WERI-Rb-1 (cell line): ENCODE measurements around the gene CHST11.

Source experiments
- DNase-seq: peaks from one replicate; pipeline ENCODE4 v3.0.0-alpha.2; 2020
- H3K27ac ChIP-seq: fragments of 250-450 bp; sonication (Bioruptor Pico); 2 replicates; pipeline ENCODE4 v1.5.1; 2020; ENCODE audit warnings: mild to moderate bottlenecking, moderate library complexity
- H3K27me3 ChIP-seq: fragments of 250-450 bp; sonication (Bioruptor Pico); 2 replicates; pipeline ENCODE4 v1.5.1; 2021; ENCODE audit warnings: mild to moderate bottlenecking, low read depth, moderate library complexity; ENCODE audit not compliant: insufficient read depth, severe bottlenecking
- H3K36me3 ChIP-seq: fragments of 250-450 bp; sonication (Bioruptor Pico); 2 replicates; pipeline ENCODE4 v1.5.1; 2020; ENCODE audit warnings: mild to moderate bottlenecking, moderate library complexity
- H3K4me3 ChIP-seq: 2 replicates; pipeline ENCODE4 v1.5.1; 2011; ENCODE audit warnings: low read depth, mild to moderate bottlenecking, control low read depth, low read length
- H3K9me3 ChIP-seq: fragments of 250-450 bp; sonication (Bioruptor Pico); 2 replicates; pipeline ENCODE4 v1.5.1; 2021; ENCODE audit warnings: mild to moderate bottlenecking, moderate library complexity; ENCODE audit not compliant: severe bottlenecking
- TF ChIP-seq, protein P1 (sequence below): IDR thresholded peaks from 2 replicates; pipeline ENCODE4 v1.5.1; 2011; ENCODE audit warnings: low read depth, mild to moderate bottlenecking, control low read depth, inconsistent platforms, low read length

CHST11 gene

DNA sequence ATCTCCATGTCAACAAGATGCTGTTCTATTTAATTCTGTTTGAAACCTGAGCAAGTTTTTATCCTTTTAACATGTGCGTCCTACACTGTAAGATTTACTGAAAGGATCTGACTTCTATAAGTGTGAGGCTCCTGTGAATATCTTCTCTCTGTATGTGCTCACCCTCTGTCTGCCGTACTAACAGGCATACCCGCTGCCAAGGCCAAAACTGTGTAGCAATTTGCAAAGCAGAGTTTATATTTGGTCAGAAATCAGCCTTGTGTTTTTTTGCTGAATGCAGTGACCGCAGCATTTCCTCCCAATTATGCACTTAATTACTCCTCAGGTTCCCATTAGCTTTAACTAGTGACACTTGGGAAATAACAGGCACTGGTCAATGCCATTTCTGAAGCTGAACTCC is 12.3 kb downstream of the CHST11 start:
- H3K36me3 ChIP-seq = no peaks in the 10 kb centered on the region
- H3K4me3 ChIP-seq = no peak overlapping the region
- DNase-seq = no peak
- no peaks in the 10 kb centered on the region for H3K9me3 ChIP-seq
- TF ChIP-seq, protein P1, sequence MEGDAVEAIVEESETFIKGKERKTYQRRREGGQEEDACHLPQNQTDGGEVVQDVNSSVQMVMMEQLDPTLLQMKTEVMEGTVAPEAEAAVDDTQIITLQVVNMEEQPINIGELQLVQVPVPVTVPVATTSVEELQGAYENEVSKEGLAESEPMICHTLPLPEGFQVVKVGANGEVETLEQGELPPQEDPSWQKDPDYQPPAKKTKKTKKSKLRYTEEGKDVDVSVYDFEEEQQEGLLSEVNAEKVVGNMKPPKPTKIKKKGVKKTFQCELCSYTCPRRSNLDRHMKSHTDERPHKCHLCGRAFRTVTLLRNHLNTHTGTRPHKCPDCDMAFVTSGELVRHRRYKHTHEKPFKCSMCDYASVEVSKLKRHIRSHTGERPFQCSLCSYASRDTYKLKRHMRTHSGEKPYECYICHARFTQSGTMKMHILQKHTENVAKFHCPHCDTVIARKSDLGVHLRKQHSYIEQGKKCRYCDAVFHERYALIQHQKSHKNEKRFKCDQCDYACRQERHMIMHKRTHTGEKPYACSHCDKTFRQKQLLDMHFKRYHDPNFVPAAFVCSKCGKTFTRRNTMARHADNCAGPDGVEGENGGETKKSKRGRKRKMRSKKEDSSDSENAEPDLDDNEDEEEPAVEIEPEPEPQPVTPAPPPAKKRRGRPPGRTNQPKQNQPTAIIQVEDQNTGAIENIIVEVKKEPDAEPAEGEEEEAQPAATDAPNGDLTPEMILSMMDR = no peak
- no peaks in the 10 kb centered on the region for H3K27me3 ChIP-seq
- no peak overlapping the region for H3K27ac ChIP-seq

DNA sequence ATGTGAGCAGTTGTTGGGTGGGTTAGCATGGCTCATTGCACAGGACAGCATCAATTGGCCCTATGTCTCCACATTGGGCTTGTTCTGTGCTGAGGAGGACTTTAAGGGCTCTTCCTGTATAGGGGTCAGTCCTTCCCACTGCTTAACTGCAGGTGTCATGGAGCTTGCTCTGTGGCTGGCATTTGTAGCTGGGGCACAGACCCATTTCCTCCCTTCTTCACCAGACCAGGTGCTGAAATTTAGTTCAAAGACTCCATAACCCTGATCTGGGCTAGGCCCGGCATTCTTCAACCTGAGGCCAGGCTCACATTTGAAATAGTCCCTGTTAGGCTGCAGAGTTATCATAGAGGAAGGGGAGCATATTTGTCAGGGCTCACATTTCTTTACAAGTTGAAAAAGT is 12.8 kb downstream of the CHST11 start:
- TF ChIP-seq, protein P1 = no peak
- H3K9me3 ChIP-seq = no peaks in the 10 kb centered on the region
- H3K36me3 ChIP-seq = no peaks in the 10 kb centered on the region
- DNase-seq = no peak
- no peak overlapping the region for H3K4me3 ChIP-seq
- no peaks in the 10 kb centered on the region for H3K27me3 ChIP-seq
- no peak overlapping the region for H3K27ac ChIP-seq

DNA sequence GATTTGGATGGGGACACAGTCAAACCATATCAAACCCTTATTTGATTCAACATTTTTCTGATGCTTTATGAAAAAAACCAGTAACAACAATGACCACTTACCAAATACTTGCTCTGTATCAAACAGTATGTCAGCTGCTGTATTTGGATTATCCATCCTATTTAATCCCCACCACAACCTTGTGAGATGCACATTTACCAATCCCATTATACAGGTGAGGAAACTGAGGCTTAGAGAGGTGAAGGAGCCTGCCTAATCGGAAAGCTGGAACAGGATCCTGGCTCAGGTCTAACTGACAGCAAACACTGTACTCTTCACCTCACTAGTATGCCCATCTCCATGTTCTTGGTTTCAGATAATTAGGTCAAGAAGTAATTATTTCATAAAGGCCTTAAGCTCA is 13.8 kb downstream of the CHST11 start:
- Histone ChIP-seq H3K4me3 (no peak overlapping the region), H3K27me3 (no peaks in the 10 kb centered on the region), H3K27ac (no peak overlapping the region), H3K36me3 (no peaks in the 10 kb centered on the region), H3K9me3 (no peaks in the 10 kb centered on the region)
- DNase-seq = no peak
- TF ChIP-seq, protein P1 = no peak

DNA sequence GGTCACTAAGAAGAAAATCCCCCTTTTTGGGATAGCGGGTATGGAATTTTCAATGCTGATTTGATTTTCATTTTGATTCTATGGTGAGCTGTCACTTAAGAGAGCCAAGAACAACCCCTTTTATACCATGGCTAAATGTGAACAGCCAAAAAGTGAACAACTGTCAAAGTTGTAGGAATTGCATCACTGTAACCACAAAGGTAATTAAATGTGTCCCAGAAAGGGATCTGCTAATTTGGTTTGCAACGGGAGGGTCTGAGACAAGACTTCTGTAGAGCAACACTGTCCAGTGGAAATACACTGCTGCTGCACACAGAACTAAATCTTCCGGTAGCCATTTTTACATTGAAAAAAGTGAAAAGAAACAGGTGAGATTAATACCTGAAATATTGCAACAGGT is 14.6 kb downstream of the CHST11 start:
- H3K36me3 ChIP-seq = no peaks in the 10 kb centered on the region
- no peak overlapping the region for H3K4me3 ChIP-seq
- no peaks in the 10 kb centered on the region for H3K27me3 ChIP-seq
- no peak overlapping the region for H3K27ac ChIP-seq
- H3K9me3 ChIP-seq = no peaks in the 10 kb centered on the region
- no peak for DNase-seq
- TF ChIP-seq, protein P1 = no peak

DNA sequence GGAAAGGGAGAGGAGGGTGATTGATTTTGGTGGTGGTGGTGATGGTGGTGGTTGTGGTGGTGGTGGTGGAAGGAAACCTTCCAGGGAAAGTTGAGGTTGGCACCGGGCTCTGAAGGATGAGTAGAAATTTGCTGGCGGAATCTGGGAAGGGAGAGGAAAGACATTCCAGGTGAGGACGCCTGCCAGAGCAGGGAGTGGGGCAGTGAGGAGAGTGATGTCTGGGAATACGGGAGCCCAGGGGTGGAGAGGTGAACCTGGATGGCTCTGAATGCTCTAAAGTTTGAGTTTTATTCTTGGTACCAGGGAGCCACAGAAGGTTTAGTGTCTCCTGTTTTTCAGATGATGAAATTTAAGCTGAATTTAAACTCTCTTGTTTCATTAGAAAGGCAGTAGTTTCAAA is 16.0 kb downstream of the CHST11 start:
- Histone ChIP-seq H3K4me3 (no peak overlapping the region), H3K27ac (no peak overlapping the region)

More for the DNA sequence above, 16.0 kb downstream of the CHST11 start:
- Histone ChIP-seq H3K36me3 (no peaks in the 10 kb centered on the region), H3K9me3 (no peaks in the 10 kb centered on the region), H3K27me3 (no peaks in the 10 kb centered on the region)
- TF ChIP-seq, protein P1 = no peak
- DNase-seq = no peak
